Skin of body (tissue), 2 donors: ENCODE results near the gene SRRM3. TPM values are rescaled to one million over a fixed set of nuclear protein-coding genes. Genes with fewer than 3 reads are reported as not detected.
"Not testable (repeated sequence)": the region's sequence is repeated elsewhere in the genome, so short reads cannot be mapped to it uniquely, and the experiment has no call there.

Source experiments
- DNase-seq: peaks from one replicate; lab custom pipeline; 2025; lab: John Stamatoyannopoulos, UW
- total RNA-seq: library from RNA; depleted of rRNA; stranded (reverse); fragments of >200 nt; gene quantifications from one replicate; pipeline ENCODE4 v1.2.3, GENCODE V29; 2014

SRRM3 gene
- 0.99 TPM for total RNA-seq

GRCh38 chr7:76201732-76202665, at the start of gene SRRM3:
Gene SRRM3, plus strand, starts transcription at chr7:76201896. Its CDS starts 33,171 bp downstream, at chr7:76235067.
- DNase-seq, result peak; percentile 9

GRCh38 chr7:76151932-76152331, 49.8 kb upstream of the SRRM3 start:
- DNase-seq, result no peak

- DNase-seq, result not testable (repeated sequence)
These were observed 48.0 kb upstream of the SRRM3 start for GRCh38 chr7:76153571-76154230.

- no peak for DNase-seq
These were observed 45.8 kb upstream of the SRRM3 start for GRCh38 chr7:76155938-76156337.

- not testable (repeated sequence) for DNase-seq
These were observed 44.6 kb upstream of the SRRM3 start for GRCh38 chr7:76156992-76157685.

- DNase-seq, result not testable (repeated sequence)
These were observed 43.3 kb upstream of the SRRM3 start for GRCh38 chr7:76158416-76158815.

GRCh38 chr7:76162416-76163170, 39.1 kb upstream of the SRRM3 start:
- DNase-seq, result not testable (repeated sequence)

- not testable (repeated sequence) for DNase-seq
These were observed 37.9 kb upstream of the SRRM3 start for GRCh38 chr7:76163812-76164211.

- DNase-seq, result no peak
These were observed 36.4 kb upstream of the SRRM3 start for GRCh38 chr7:76165106-76165972.

GRCh38 chr7:76165973-76166403, 35.7 kb upstream of the SRRM3 start:
- no peak for DNase-seq

GRCh38 chr7:76166404-76167255, 35.1 kb upstream of the SRRM3 start:
- DNase-seq, result peak; percentile 89

- DNase-seq, result no peak
These were observed 28.0 kb upstream of the SRRM3 start for GRCh38 chr7:76173566-76174205.

- not testable (repeated sequence) for DNase-seq
These were observed 24.7 kb upstream of the SRRM3 start for GRCh38 chr7:76176951-76177350.

- DNase-seq, result no peak
These were observed 22.0 kb upstream of the SRRM3 start for GRCh38 chr7:76179686-76180085.

GRCh38 chr7:76182225-76182960, 19.3 kb upstream of the SRRM3 start:
- no peak for DNase-seq

- DNase-seq, result no peak
These were observed 16.4 kb upstream of the SRRM3 start for GRCh38 chr7:76185187-76185896.

- no peak for DNase-seq
These were observed 14.4 kb upstream of the SRRM3 start for GRCh38 chr7:76187272-76187671.
